Stromal cell of bone marrow (primary cell): Measurements from ENCODE around the gene C22orf31.

ENCODE experiments used
- DNase-seq: peaks from one replicate; pipeline ENCODE4 v3.0.0-alpha.2; 2012; ENCODE audit warnings: low read depth

C22orf31 gene

GRCh38 chr22:29081517-29082236, 20.0 kb upstream of the C22orf31 start:
- DNase-seq = no peak

GRCh38 chr22:29080106-29080975, 18.7 kb upstream of the C22orf31 start:
- DNase-seq = no peak

DNA sequence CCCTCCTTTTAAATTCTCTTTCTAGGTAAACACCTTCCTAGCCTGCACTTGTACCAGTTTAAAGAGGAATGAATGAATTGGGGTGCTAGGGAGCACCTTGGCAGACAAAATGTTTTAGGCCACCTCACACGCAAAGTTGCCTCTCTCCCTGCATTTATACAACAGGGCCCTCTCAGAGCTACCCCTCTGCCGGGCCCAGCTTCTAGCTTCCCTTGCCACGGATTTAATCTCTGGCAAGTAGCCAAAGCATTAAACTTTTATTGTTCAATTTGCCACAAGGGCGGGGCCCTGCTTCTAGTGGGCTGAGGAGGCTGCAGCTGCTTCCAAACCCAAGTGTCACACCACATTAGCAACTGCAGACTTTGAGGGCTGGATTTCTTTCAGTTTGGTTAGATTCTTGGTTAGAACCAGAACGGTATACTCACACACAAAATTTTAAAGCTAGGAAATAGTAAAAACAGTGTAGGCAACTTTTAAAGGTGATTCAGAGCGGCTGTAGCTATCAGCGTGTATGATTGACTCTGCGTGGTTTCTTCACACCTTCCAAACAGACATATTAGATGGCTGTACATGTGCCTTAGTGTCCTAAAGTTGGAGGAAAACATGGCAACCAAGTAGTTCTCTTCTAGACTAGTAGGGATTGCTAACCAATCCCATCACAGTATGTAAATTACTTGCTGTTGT, 17.7 kb upstream of the C22orf31 start:
- DNase-seq = no peak

- DNase-seq = no peak
Measured at GRCh38 chr22:29078869-29079207, 17.2 kb upstream of the C22orf31 start.

DNA sequence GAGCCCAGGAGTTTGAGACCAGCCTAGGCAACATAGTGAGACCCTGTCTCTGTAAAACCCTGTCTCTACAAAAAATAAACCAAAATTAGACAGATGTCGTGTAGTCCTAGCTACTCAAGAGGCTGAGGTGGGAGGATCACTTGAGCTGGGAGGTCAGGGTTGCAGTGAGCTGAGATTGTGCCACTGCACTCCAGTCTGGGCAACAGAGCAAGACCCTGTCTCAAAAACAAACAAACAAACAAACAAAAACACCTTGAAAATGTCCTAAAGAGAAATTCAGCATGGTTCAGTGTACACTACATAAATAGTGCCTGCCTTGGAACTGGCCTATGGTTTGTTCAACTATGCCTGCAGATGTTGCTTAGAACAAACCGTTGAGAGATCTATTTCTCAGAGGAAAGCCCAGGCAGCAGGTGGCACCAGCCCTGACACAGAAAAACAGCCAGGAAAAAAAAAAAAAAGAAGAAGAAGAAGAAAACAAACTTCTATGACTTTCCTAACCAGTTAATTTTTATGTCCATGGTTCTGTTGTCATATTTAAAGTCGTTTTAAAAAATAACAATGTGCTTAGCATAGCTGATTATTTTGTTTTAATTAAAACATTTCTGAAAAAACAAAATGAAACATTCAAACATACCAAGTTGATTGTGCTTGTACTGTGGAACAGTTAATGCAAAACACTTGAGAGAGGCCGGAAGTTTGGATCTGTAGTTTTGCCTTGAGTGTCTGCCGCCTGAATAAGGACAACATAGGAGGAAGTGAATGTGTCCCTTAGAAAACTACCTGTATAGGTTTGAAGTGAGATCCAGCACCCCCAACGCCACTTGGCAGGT, 16.6 kb upstream of the C22orf31 start:
- DNase-seq = no peak

GRCh38 chr22:29074276-29074772, 12.7 kb upstream of the C22orf31 start:
- DNase-seq = no peak

DNA sequence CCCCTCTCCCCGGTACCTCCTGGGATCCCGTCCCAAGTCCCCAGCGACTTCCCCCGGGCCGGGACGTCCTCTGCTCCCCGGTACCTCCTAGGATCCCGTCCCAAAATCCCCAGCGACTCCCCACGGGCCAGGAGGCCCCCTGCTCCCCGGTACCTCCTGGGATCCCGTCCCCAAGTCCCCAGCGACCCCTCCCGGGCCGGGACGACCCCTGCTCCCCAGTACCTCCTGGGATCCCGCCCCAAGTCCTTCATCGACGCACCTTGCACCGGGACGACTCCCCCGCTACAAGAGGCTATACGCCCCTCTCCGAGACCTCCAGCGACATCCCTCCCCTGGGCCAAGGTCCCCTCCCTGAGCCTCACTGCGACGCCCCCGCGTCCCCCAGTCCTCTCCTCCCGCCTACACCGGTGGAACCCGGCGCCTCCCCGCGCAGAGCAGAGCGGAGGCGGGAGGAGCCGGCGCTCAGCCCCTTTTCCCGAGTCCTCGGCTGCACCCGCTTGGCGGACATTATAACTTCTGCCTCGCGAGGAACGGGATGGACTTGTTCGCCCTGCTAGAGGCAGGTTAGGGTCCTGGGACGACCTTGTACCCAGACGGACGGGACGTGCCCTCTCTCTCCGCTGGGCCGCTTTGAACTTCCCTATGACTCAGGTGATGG, 12.1 kb upstream of the C22orf31 start:
- no peak for DNase-seq

GRCh38 chr22:29072979-29073617, 11.5 kb upstream of the C22orf31 start, which contains the start of gene KREMEN1:
Gene KREMEN1 (plus strand): TSS chr22:29073035. CDS start chr22:29073131, 96 bp downstream.
- no peak for DNase-seq

DNA sequence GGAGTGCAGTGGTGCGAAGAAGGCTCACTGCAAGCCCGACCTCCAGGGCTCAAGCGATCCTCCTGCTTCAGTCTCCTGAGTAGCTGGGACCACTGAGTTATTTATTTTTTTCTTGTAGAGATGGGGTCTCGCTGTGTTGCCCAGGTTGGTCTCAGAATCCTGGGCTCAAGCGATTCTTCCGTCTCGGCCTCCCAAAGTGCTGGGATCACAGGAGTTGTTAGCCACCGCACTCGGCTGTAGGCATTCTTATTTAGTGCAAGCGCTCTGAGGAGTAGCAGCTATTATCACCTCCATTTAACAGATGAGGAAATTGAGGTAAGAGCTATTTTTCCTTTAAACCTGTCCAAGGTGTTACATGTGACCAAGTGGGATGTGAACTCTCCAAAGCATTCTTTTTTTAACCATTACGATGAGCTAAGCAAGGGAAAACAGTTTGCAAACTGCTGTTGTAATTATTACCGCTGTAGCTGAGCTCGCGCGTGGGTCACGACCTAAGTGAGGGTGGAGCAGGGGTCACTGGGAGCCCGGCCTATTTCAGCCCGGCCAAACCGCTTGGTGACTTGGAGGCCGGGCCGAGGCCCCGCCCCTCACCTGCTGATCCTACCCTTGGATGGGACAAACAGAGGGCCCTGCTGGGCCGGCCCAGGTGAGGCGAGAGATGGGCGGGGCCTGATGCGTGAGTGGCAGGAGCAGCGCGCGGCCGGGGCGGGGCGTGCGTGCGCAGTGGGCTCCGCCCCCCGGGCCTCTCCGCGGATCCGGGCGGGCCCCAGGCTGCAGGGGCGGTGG, 10.8 kb upstream of the C22orf31 start:
- peak; percentile 33 for DNase-seq

GRCh38 chr22:29071261-29072045, 9.8 kb upstream of the C22orf31 start:
- no peak for DNase-seq

GRCh38 chr22:29070490-29070889, 8.9 kb upstream of the C22orf31 start:
- no peak for DNase-seq

- DNase-seq = no peak
Measured at GRCh38 chr22:29069463-29069862, 7.8 kb upstream of the C22orf31 start.

DNA sequence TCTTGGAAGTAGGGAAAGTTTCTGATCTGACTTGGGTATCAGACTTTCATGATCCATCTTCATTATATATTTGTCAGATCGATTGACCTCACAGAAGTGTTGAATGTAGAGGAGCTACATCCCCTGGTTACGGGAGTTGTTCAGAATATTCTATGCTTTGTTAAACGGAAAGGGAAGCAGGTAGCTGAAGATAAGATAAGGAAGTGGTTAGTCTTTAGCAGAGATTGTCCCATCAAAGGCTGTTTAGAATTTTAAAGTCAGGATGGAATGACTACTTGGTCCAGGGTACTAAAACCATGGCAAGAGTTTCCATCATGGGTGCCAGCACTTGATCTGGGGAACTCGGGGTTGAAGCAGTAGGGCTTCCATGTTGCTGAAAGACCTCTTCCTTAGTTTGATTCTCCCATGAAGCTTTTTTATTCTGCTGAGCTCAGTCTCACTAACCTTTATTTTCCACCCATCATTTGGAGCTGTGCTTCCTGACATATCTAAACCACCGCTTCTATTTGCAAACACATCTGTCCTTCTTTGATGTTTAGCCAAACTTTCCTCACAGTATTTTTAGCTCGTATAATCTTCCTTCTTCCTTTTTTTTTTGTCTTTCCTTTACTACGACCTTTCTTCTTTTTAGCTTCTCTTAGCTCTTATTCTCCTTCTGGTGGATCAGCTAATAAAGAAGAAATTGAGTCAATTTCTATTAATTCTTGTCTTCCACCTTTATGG, 4.0 kb upstream of the C22orf31 start:
- no peak for DNase-seq

GRCh38 chr22:29062286-29062821, 723 bp upstream of the C22orf31 start:
- no peak for DNase-seq

GRCh38 chr22:29060931-29061330, 700 bp downstream of the C22orf31 start:
- no peak for DNase-seq

- DNase-seq = no peak
Measured at GRCh38 chr22:29060251-29060869, 1.3 kb downstream of the C22orf31 start.

GRCh38 chr22:29056472-29056871, 5.2 kb downstream of the C22orf31 start:
- no peak for DNase-seq
